H1 (cell line): ENCODE measurements around the gene STKLD1. TPM values are rescaled to one million over a fixed set of nuclear protein-coding genes. Genes with fewer than 3 reads are reported as not detected.

Source experiments
- ASH2L ChIP-seq: fragments of 200-600, 300-600 bp; sonication (generic); IDR thresholded peaks from one replicate; pipeline ENCODE4 v1.7.1; 2017; ENCODE audit warnings: low read length
- BACH1 ChIP-seq: IDR thresholded peaks from 2 replicates; pipeline ENCODE4 v1.6.1; 2012; ENCODE audit warnings: low read length, improper control_type of control experiment
- KDM4A ChIP-seq: IDR thresholded peaks from one replicate; pipeline ENCODE4 v1.7.1; 2012; ENCODE audit warnings: low read depth, mild to moderate bottlenecking, moderate library complexity, low read length, inconsistent platforms; ENCODE audit not compliant: severe bottlenecking
- MAX ChIP-seq: IDR thresholded peaks from 2 replicates; pipeline ENCODE4 v1.6.1; 2012; ENCODE audit warnings: inconsistent platforms
- POLR2AphosphoS5 ChIP-seq: IDR thresholded peaks from 2 replicates; pipeline ENCODE4 v1.6.1; 2011; ENCODE audit warnings: low read depth, low read length
- RNF2 ChIP-seq: fragments of 200-900, 300-1000 bp; sonication (generic); IDR thresholded peaks from 2 replicates; pipeline ENCODE4 v1.7.1; 2016; ENCODE audit warnings: borderline replicate concordance, low read depth, mild to moderate bottlenecking, antibody characterized with exemption, low read length; ENCODE audit not compliant: poor library complexity, severe bottlenecking; ENCODE audit errors: missing control alignments
- TAF1 ChIP-seq: IDR thresholded peaks from 2 replicates; pipeline ENCODE4 v1.6.1; 2011; ENCODE audit warnings: mild to moderate bottlenecking, low read depth, low read length
- YY1 ChIP-seq: IDR thresholded peaks from 2 replicates; pipeline ENCODE4 v1.6.1; 2011; ENCODE audit warnings: low read depth, mild to moderate bottlenecking, low read length
- polyA plus RNA-seq, 7 experiments: library from polyadenylated mRNA; depleted of rRNA in 3 of 7; stranded (reverse) in 5 of 7; unstranded in 2 of 7; fragments of >200 nt in 5 of 7; fragments of 200-250 nt in 2 of 7; gene quantifications; 1 replicate in 5 of 7; 2 replicates in 1 of 7; 4 replicates in 1 of 7; pipeline versions ENCODE4 v1.2.1 to v1.2.3, GENCODE V29; 2011 to 2013; ENCODE audit warnings: missing spikeins in 2 of 7, mixed read lengths in 2 of 7
- total RNA-seq: library from RNA; stranded (reverse); fragmentation: NEBNext Ultra II Directional; extraction: Animal tissue kit (Norgen Biotek cat#: 25700); gene quantifications from 2 replicates; pipeline ENCODE4 v1.2.1, GENCODE V29; 2021

STKLD1 gene
- total and polyA plus RNA-seq, 2 of the 8 experiments (the other 6 are each of a cell fraction or from before 2014, with no cell fraction given) = 0.26 TPM; not detected in 1

- TF ChIP-seq MAX (peak; percentile 30), ASH2L (no peak), BACH1 (0 out of 2 replicates have a peak, but pooled peaks have one; percentile 14), TAF1 (peak; percentile 62), KDM4A (no peak), RNF2 (no peak), POLR2AphosphoS5 (peak; percentile 93), YY1 (peak; percentile 39; the same call in 1 of the 2 replicates)
Observed at GRCh38 chr9:133351908-133352634, 24.1 kb upstream of the STKLD1 start (continued).
